ENCODE data around the gene FTCDNL1.
A peak's percentile ranks its signal among the peaks of the same experiment; 100 is the strongest.

The FTCDNL1 gene

DNA sequence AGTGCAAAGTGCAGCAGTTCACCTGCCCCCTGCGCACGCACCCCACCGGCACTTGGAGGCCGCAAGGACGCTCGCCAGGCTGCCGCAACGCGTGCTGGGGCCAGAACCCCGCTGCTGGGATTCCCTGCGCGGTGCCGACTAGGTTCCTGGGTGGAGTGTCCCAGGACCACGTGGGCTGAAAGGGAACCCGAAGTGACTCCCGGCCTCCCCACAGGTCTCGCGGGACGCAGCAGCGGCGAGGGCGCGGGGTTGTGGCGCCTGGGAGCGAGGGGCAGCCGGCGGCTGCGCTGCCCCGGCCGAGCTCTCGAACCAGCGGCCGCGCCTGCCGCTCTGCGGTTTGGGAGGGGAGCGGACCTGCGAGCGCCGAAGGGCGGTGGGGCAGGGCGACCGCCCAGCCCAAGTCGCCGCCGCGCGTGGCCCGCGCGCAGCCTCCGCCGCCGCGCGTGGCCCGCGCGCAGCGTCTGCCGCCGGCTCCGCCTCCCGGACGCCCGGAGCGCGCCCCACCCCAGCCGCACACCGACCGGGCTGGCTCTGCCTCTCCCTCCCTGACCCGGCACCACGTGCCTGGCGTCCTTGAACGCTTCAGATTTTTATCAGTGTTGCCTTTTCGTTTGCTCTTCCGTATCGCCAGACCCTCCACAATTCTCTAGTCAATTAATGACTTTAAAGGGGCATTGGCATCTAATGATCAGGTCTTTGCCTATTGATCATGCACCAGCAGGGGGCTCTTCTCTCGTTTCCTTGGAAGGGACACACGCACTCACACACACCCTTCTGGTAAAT lies at the start of gene FTCDNL1:
Gene FTCDNL1, minus strand, starts transcription at position 475 of the 783 bp plus-strand sequence. CDS start 2,230 bp downstream, outside the sequence.
- peak; percentile 45 for DNase-seq (ENCODE audit: low read depth)

- no peak for DNase-seq (ENCODE audit: low read depth)
Measured at GRCh38 chr2:199896617-199897016, 45.6 kb upstream of the FTCDNL1 start.

- no peak for DNase-seq (ENCODE audit: low read depth)
Measured at GRCh38 chr2:199895406-199895805, 44.4 kb upstream of the FTCDNL1 start.

- no peak for DNase-seq (ENCODE audit: low read depth)
Measured at GRCh38 chr2:199883474-199884212, 32.7 kb upstream of the FTCDNL1 start.

DNA sequence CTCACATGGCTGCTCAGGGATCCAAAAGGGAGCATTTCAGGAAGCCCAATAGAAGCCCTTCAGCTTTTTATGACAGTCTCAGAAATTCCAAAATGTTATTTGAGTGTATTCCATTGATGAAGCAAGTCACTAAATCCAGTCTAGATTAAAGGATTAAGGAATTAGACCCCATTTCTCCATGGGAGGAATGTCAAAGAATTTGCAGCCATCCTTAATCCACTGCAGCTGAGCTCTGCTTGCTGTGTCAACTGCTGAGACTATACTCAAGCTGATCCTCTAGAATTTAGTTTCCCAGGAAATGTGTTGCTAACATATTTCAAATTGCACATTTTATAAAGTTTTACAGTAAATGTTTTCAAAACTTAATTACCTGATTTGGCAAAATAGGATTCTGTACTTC lies 31.7 kb upstream of the FTCDNL1 start:
- DNase-seq (ENCODE audit: low read depth): no peak

- no peak for DNase-seq (ENCODE audit: low read depth)
Measured at GRCh38 chr2:199875400-199875799, 24.4 kb upstream of the FTCDNL1 start.

- DNase-seq (ENCODE audit: low read depth): no peak
Measured at GRCh38 chr2:199874209-199874608, 23.2 kb upstream of the FTCDNL1 start.

DNA sequence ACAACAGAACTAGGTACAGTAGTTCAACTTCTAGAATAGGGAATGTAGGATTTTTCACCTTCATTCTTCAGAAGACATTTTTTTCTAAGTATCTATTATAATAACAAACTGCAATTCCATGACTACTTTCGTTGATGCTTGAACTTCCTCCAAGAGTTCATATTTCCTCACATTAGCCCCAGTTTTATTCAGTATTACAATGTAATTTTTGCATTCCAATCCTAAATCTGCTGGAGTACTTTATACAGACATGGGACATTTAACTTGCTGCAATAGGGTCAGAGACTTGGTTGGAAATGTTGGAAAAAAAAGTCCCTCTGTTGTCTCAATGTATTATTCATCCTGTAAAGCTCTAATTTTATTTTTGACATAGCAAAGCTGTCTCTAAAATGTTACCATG lies 19.6 kb upstream of the FTCDNL1 start:
- no peak for DNase-seq (ENCODE audit: low read depth)

DNA sequence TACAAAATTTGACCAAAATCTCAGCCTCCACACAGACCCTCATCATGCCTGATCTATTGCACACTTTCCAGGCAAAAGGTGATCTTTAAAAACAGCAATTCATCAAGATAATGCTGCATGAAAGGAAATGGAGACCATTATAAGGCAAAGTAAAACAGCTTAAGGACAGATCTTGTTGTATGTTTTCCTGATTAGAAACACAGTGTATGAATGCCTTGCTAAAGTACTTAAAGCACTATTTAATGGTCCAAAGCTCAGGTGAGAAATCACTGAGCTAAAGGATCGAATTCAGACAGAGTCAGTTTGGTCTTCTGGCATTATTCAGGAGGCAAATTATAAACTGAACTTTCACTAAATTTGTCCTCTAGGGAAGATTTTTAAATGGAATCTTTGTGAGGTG lies 18.7 kb upstream of the FTCDNL1 start:
- no peak for DNase-seq (ENCODE audit: low read depth)

GRCh38 chr2:199869227-199869541 lies 18.2 kb upstream of the FTCDNL1 start:
- no peak for DNase-seq (ENCODE audit: low read depth)

DNA sequence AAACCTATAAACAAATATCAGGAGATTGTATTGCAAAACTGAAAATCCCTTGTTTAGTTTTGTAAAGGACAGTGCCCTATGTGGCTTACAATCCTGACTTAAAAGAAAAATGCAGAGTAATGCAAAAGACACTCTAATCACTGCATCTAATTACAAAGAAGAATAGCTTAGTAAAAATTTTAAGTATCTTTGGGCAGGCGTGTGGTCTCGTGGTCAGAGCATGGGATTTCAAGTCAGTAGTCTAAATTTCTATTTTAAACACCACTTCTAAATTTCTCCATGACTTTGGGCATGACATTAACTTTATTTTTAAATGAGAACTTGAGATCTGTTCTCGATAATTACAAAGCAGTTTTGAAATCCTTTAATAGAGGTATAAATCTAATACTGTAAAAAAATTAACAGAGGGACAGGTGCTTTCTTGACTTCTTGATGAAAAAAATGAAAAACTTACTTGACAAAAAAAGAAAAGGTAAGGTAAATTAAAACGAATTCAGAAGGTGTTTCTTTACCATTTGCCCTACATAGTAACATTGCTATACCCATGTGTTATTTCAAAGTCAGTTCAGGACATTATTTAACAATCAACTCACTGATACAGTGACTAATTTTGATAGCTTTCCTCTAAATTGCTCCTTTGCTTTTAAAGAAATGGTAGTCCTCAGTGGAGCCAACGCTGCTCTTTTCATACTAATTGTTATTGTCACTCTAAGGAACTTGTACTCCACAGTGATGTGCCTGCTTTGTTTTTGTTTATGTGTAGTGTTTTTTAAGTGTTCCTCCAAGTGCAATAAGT lies 17.6 kb upstream of the FTCDNL1 start:
- no peak for DNase-seq (ENCODE audit: low read depth)

DNA sequence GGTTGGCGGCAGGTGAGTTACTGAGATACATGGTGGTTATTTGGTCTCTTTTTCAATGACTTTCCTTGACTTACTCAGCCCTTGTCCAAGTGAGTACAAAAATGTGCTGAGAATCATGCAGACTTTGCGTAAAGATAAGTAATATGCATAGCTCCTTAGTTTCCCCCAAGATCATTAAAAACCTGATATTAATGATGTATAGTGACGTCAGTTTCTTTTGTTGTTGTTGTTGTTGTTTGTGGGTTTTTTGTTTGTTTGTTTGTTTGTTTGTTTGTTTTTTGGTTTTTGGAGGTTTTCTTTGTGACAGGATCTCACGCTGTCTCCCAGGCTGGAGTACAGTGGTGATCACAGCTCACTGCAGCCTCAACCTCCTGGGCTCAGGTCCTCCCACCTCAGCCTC lies 14.9 kb upstream of the FTCDNL1 start:
- no peak for DNase-seq (ENCODE audit: low read depth)

DNA sequence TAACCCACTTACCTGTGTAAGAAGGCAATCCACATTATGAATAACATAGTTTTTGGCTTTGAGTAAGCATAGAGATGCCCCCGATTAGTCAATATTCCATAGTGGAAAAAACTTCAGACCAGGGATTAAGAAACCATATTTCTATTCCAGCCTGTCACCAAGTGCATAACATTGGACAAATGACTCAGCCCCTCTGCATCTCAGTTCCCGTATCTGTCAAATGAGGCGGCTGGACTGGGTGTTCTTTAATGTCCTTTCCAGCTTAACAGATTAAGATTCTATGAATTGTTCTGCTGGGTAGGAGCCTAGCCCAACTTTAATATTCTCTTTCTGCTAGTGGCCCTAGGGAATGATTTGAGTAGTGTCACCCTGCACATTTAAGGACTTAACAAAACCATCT lies 11.8 kb upstream of the FTCDNL1 start:
- DNase-seq (ENCODE audit: low read depth): no peak

DNA sequence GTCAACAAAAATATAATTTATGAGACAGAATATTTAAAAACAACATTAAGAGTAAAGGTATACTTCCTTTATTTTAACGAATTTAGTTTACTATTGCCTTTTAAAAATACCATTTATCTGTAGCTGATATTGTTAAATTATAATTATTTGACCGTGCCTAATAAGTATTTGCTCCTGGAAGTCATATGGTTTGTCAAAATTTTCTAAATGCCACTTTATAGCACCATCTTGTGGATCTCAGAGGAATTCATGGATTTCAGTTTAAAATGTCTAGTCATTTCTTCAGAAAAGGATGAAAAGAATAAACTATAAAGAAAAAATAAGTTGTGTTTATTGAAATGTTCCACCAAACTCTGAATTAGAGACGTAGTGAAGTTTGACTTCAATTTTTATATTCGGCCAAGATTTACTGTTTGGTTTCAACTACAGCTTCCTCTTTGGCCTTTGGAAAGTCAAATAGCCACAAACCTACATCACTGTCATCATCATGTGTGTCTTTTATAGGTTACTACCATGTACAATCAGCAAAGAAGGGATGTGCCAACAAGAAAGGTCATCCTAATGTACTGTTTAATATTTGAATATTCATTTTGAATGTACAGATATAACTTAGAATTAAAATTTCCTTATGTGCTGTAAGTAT lies 10.3 kb upstream of the FTCDNL1 start:
- DNase-seq (ENCODE audit: low read depth): no peak

DNA sequence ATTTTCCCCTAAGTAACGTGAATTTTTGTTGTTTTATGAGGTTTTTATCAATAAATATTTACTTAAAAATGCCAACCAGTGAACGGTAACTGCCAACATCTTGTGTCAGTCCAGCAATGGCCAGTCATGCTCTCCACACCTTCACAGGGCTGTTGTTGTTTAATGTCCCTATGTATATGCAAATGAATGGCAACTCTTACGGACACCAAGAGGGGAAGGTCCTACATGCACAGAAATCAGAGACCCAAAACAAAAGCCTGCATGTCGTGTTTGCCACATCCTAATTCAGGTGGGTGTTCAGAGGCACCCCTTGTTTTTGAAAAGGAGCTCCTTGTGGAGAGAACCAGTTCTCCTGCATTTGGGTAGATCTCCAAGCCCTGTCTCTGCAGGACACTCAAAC lies 4.8 kb upstream of the FTCDNL1 start:
- DNase-seq (ENCODE audit: low read depth): no peak

DNA sequence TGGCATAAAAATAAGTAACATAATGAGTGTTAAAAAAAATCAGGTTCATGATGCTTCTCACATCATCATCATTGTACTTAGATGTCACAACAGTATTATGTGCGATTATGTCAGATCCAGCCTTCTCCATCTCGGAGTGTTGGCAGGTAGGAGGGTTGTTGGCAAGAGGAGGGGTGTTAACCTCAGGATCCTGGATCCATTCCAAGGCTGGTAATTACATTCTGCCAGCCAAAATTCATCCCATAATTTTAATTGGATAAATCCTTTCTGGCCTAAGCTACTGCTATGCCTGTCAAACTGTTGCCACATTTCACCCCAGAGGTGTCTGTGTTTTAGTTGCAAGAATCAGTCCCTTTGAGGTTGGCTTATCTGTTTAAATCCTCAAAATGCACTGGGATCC lies 891 bp upstream of the FTCDNL1 start:
- no peak for DNase-seq (ENCODE audit: low read depth)

DNA sequence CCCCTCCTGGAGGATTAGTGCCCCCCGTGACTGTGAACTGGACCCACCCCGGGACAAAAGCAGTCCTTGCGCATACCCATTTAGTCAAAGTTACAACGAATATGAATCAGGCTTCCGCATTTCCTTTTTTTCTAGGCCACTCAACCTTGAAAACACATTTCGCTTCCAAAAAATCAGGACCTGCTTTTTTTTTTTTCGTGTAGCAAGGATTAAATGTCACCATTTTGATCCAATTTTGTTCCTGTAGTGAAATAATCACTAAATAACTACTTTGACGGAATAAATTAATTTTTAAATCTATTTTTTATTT lies 464 bp upstream of the FTCDNL1 start:
- peak; percentile 6 for DNase-seq (ENCODE audit: low read depth)

DNA sequence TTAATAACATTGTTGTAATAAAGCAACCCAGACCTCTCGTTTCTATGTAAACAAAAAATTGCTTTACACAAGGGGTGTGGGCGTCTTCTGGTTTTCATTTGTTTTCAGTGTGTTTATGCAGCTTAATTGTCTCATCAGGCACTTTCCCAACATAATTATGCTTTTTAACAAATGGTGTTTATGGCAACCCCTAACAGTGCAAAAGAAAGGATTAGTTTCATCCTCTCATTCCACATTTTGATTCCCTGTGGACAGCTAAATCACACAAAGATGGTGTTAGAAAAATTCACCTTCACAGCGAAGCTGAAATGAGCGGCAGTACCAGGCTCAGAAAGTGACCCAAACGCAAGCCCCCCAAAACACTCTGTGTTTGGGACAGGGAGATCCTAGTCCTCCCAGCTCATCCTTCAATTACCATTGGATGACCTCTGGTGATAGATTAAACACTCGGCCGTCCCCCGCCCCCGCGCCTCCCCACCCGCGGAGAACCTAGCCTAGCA lies 724 bp downstream of the FTCDNL1 start:
- no peak for DNase-seq (ENCODE audit: low read depth)

DNA sequence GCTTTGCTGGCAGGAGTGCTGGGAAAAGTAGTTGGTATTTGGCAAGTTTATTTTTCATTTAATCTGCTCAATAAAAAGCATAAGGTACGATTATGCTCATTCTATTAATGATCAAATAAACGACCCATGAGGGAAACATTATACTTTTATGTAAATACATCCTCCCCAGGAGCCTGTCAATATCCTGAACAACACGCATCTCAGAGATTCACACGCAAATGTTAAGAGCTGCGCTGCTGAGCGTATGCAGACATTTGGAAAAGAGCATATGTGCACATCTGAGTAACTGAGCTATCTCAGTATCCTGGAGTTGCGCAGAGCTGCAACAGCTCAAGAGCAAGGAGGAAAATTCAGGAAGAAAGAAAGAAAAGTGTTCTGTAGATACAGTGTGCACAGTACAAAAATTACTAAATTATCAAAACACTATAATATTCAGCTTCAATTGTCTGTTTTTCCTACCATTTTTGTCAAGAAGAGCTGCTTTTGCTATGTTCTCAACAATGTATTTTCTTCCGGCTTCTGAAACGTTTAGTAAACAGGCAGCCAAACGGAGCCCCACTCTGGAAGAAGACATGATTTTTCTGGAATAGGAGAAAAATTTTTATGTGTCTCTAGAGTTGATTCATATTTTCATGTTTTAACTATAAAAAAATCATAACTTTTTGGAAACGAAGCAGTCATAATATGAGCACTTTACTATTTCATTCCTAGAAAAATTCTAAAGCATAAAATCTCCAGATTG lies 2.4 kb downstream of the FTCDNL1 start:
- DNase-seq (ENCODE audit: low read depth): no peak

DNA sequence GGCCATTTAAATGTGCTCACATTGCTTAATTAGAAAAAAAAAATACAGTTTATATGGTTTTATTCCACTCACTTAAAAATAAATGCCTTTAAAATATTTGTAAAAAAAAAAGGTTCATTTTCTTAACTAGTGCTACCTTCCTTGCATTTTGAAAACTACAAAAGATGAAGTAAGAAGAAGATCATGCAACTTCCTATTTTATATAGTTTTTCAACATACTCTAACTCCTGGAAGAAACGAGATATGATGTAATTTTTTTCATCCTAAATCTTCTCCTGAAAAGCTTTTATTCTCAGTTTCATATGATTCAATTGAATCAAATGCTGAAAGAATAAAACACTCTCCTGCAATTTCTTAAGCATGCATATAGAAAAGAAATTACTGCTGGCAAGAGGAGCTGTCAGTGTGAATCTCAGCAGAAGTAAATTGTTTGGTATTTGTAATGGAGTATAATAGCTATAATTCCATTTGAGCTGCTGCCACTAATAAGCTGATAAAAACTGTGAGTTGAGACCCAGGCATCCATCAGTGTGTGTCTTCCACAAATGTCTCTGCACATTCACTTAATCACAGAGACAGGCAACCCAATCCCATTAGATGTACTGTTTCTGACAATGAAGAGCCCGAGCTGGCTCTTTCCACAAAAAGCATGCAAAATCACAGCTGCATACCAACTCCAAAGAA lies 3.7 kb downstream of the FTCDNL1 start:
- DNase-seq (ENCODE audit: low read depth): no peak
